Thoracic aorta (tissue), 2 donors: ENCODE results near the gene COL9A2. TPM values are rescaled to one million over a fixed set of nuclear protein-coding genes. Genes with fewer than 3 reads are reported as not detected.

Experiments used
- ATAC-seq: fragments of 150-250 bp; one replicate; pipeline ENCODE4 v1.8.0; 2017; ENCODE audit warnings: low read depth; ENCODE audit not compliant: insufficient number of reproducible peaks, low FRiP score
- DNase-seq: peaks from one replicate; pipeline ENCODE4 v3.0.0-alpha.2; 2020; ENCODE audit warnings: low spot score
- H3K27ac ChIP-seq, 2 donors: fragments of 200-600 bp; sonication (generic); 1 replicate in 1 of 2; 2 replicates in 1 of 2; pipeline ENCODE4 v1.5.1; 2016; ENCODE audit warnings: mild to moderate bottlenecking in 2 of 2, moderate library complexity in 2 of 2
- H3K27me3 ChIP-seq: fragments of 200-600 bp; sonication (generic); replicated peaks from 2 replicates; pipeline ENCODE4 v1.6.0; 2016; ENCODE audit warnings: mild to moderate bottlenecking; ENCODE audit not compliant: insufficient read depth
- H3K36me3 ChIP-seq: fragments of 200-600 bp; sonication (generic); one replicate; pipeline ENCODE4 v1.5.1; 2016
- H3K4me1 ChIP-seq, 2 donors: fragments of 200-600 bp; sonication (generic); 1 replicate in 1 of 2; 2 replicates in 1 of 2; pipeline versions ENCODE4 v1.5.1 to v1.6.0; 2016; ENCODE audit warnings: low read depth in 2 of 2, mild to moderate bottlenecking in 1 of 2; ENCODE audit not compliant: control insufficient read depth in 1 of 2
- H3K4me3 ChIP-seq: fragments of 200-600 bp; sonication (generic); 2 replicates; pipeline ENCODE4 v1.5.1; 2016; ENCODE audit warnings: mild to moderate bottlenecking
- H3K9me3 ChIP-seq: fragments of 200-600 bp; sonication (generic); 2 replicates; pipeline ENCODE4 v1.5.1; 2016
- CTCF ChIP-seq: fragments of 200-600 bp; sonication (generic); IDR thresholded peaks from one replicate; pipeline ENCODE4 v1.5.1; 2019; ENCODE audit warnings: antibody characterized with exemption
- total RNA-seq, 2 donors: library from RNA; depleted of rRNA; stranded (reverse); fragments of >200 nt; gene quantifications; one replicate each; pipeline versions ENCODE4 v1.1.0 to v1.2.3, GENCODE V29; 2016

The COL9A2 gene
- total RNA-seq, 2 donors from 2014 or later = 16.7 to 36.4 TPM

GRCh38 chr1:40314721-40315238 is 2.3 kb downstream of the COL9A2 start:
- peak overlapping the region; percentile 76 for H3K4me3 ChIP-seq
- no peaks in the 10 kb centered on the region for H3K9me3 ChIP-seq
- peaks cover 0 to 42% of the 10 kb centered on the region in 2 donors for H3K4me1 ChIP-seq
- TF ChIP-seq CTCF = no peak
- no peak for ATAC-seq
- H3K36me3 ChIP-seq = no peaks in the 10 kb centered on the region
- no peaks in the 10 kb centered on the region for H3K27me3 ChIP-seq
- no peak for DNase-seq
- H3K27ac ChIP-seq = peak overlapping the region; percentile 54 to 80

GRCh38 chr1:40313958-40314720 is 2.9 kb downstream of the COL9A2 start:
- no peak for TF ChIP-seq CTCF
- no peak for DNase-seq
- Histone ChIP-seq H3K36me3 (no peaks in the 10 kb centered on the region), H3K9me3 (no peaks in the 10 kb centered on the region), H3K27me3 (no peaks in the 10 kb centered on the region), H3K27ac (peak overlapping the region; percentile 54 to 80), H3K4me3 (peak overlapping the region; percentile 76), H3K4me1 (peaks cover 0 to 49% of the 10 kb centered on the region in 2 donors)
- ATAC-seq = no peak

GRCh38 chr1:40313329-40313957 is 3.6 kb downstream of the COL9A2 start:
- H3K27ac ChIP-seq = no peak overlapping the region
- no peaks in the 10 kb centered on the region for H3K27me3 ChIP-seq
- H3K4me1 ChIP-seq = peaks cover 3 to 55% of the 10 kb centered on the region in 2 donors
- no peak for DNase-seq
- no peak for ATAC-seq
- H3K4me3 ChIP-seq = no peak overlapping the region
- H3K9me3 ChIP-seq = no peaks in the 10 kb centered on the region
- H3K36me3 ChIP-seq = no peaks in the 10 kb centered on the region
- TF ChIP-seq CTCF = no peak

- no peak overlapping the region for H3K4me3 ChIP-seq
- H3K9me3 ChIP-seq = no peaks in the 10 kb centered on the region
- ATAC-seq (no peak), DNase-seq (no peak)
- H3K36me3 ChIP-seq = no peaks in the 10 kb centered on the region
- H3K27me3 ChIP-seq = no peaks in the 10 kb centered on the region
- H3K27ac ChIP-seq = no peak overlapping the region
- TF ChIP-seq CTCF = no peak
- peaks cover 3 to 64% of the 10 kb centered on the region in 2 donors for H3K4me1 ChIP-seq
These were observed 4.6 kb downstream of the COL9A2 start for GRCh38 chr1:40312238-40313205.
